Esophagus squamous epithelium (tissue), 4 donors: ENCODE data around the gene SLC31A1.

Experiments used
- POLR2A ChIP-seq, 4 donors: fragments of 450-650 bp; IDR thresholded peaks; one replicate each; pipeline ENCODE4 v1.6.1; 2017; ENCODE audit warnings: antibody characterized with exemption in 4 of 4, mild to moderate bottlenecking in 4 of 4, moderate library complexity in 3 of 4
- TF ChIP-seq, protein P1 (sequence below), 6 experiments: fragments of 450-650 bp in 4 of 6; fragments of 200-600 bp in 2 of 6; sonication (generic) in 2 of 6; IDR thresholded peaks; one replicate each; pipeline ENCODE4 v1.5.1; 2016 to 2019; ENCODE audit warnings: antibody characterized with exemption in 6 of 6, mild to moderate bottlenecking in 4 of 6, moderate library complexity in 4 of 6

DNA sequence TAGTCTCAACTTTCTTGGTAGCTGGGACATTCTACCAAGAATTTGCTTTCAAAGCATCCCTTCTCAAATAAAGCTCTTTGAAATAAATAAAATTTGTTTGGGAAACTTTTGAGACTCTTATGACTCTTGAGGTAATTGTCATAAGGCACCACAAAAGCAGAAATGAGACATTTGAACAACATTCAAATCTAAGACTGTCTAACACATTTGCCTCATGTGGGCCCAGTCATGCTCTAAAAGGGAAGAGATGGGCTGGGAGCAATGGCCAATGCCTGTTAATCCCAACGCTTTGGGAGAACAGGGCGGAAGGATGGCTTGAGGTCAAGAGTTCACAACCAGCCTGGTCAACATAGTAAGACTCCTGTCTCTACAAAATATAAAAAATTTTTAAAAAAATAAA, 44.1 kb upstream of the SLC31A1 start:
- TF ChIP-seq, protein P1, sequence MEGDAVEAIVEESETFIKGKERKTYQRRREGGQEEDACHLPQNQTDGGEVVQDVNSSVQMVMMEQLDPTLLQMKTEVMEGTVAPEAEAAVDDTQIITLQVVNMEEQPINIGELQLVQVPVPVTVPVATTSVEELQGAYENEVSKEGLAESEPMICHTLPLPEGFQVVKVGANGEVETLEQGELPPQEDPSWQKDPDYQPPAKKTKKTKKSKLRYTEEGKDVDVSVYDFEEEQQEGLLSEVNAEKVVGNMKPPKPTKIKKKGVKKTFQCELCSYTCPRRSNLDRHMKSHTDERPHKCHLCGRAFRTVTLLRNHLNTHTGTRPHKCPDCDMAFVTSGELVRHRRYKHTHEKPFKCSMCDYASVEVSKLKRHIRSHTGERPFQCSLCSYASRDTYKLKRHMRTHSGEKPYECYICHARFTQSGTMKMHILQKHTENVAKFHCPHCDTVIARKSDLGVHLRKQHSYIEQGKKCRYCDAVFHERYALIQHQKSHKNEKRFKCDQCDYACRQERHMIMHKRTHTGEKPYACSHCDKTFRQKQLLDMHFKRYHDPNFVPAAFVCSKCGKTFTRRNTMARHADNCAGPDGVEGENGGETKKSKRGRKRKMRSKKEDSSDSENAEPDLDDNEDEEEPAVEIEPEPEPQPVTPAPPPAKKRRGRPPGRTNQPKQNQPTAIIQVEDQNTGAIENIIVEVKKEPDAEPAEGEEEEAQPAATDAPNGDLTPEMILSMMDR (IDR thresholded peaks at IDR 0.05), result no peak
- TF ChIP-seq POLR2A (IDR thresholded peaks at IDR 0.05), result no peak
